Neural crest cell (in vitro differentiated cells): ENCODE measurements around the gene R3HDM4. TPM values are rescaled to one million over a fixed set of nuclear protein-coding genes. Genes with fewer than 3 reads are reported as not detected.
"Not testable (repeated sequence)": the region's sequence is repeated elsewhere in the genome, so short reads cannot be mapped to it uniquely, and the experiment has no call there.

Experiments
- DNase-seq: peaks from one replicate; pipeline ENCODE4 v3.0.0; 2021; ENCODE audit warnings: low read depth, mixed read lengths, low spot score
- H3K27ac Mint-ChIP-seq: one replicate; pipeline ENCODE4 v1.8.0; 2021; ENCODE audit warnings: mild to moderate bottlenecking, mixed read lengths; ENCODE audit not compliant: unreplicated experiment
- H3K27me3 Mint-ChIP-seq: 2 replicates; pipeline ENCODE4 v1.8.0; 2021; ENCODE audit warnings: low read depth, mild to moderate bottlenecking, mixed read lengths
- H3K36me3 Mint-ChIP-seq: 2 replicates; pipeline ENCODE4 v1.8.0; 2021; ENCODE audit warnings: low read depth, mild to moderate bottlenecking, mixed read lengths
- H3K4me1 Mint-ChIP-seq: 2 replicates; pipeline ENCODE4 v1.8.0; 2021; ENCODE audit warnings: mixed read lengths
- H3K4me3 Mint-ChIP-seq: one replicate; pipeline ENCODE4 v1.8.0; 2021; ENCODE audit warnings: mild to moderate bottlenecking, mixed read lengths
- H3K9me3 Mint-ChIP-seq: 2 replicates; pipeline ENCODE4 v1.8.0; 2021; ENCODE audit warnings: mixed read lengths
- total RNA-seq: library from RNA; stranded (reverse); gene quantifications from 2 replicates; pipeline ENCODE4 v1.2.1, GENCODE V29; 2021
- TF ChIP-seq, protein P1 (sequence below): fragments of 200-600 bp; sonication (generic); conservative IDR thresholded peaks from 2 replicates; pipeline ENCODE4 v1.5.0; 2021; ENCODE audit warnings: antibody characterized with exemption, mild to moderate bottlenecking

The R3HDM4 gene
- total RNA-seq, 1 donor from 2014 or later: 50.9 TPM

- no peak for DNase-seq
- no peaks in the 10 kb centered on the region for H3K27me3 Mint-ChIP-seq
- H3K27ac Mint-ChIP-seq: no peak overlapping the region
- H3K9me3 Mint-ChIP-seq: no peaks in the 10 kb centered on the region
- H3K4me1 Mint-ChIP-seq: no peaks in the 10 kb centered on the region
- no peaks in the 10 kb centered on the region for H3K36me3 Mint-ChIP-seq
- TF ChIP-seq, protein P1, sequence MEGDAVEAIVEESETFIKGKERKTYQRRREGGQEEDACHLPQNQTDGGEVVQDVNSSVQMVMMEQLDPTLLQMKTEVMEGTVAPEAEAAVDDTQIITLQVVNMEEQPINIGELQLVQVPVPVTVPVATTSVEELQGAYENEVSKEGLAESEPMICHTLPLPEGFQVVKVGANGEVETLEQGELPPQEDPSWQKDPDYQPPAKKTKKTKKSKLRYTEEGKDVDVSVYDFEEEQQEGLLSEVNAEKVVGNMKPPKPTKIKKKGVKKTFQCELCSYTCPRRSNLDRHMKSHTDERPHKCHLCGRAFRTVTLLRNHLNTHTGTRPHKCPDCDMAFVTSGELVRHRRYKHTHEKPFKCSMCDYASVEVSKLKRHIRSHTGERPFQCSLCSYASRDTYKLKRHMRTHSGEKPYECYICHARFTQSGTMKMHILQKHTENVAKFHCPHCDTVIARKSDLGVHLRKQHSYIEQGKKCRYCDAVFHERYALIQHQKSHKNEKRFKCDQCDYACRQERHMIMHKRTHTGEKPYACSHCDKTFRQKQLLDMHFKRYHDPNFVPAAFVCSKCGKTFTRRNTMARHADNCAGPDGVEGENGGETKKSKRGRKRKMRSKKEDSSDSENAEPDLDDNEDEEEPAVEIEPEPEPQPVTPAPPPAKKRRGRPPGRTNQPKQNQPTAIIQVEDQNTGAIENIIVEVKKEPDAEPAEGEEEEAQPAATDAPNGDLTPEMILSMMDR: no peak
- H3K4me3 Mint-ChIP-seq: no peak overlapping the region
Observed at GRCh38 chr19:884420-885211, 28.4 kb downstream of the R3HDM4 start.

DNA sequence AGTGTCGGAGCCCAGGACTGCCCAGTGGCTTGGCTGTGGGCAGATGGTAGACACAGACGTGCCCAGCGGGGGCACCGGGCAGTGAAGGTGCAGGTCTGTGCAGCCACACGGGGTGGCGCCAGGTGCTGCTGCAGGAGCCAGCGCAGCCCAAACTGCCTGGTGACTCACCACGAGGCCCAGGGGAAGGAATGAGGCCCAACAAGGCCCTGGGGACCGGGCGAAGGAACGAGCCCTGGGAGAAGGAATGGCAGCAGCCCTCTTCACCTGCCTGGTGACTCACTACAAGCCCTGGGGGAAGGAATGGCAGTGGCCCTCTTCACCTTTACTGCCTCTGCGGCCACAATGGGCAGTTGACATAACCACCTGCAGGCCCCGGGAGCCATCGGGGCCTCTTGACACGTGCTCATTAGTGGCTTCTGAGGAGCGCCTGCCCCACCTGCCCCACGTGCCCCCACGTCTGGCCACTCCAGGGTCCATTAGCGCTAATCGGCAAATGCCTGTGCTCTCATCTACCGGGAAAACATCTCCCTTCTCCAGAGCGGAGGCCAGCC is 29.3 kb downstream of the R3HDM4 start:
- H3K27ac Mint-ChIP-seq: no peak overlapping the region
- no peak for DNase-seq
- TF ChIP-seq, protein P1: no peak
- H3K4me3 Mint-ChIP-seq: no peak overlapping the region
- no peaks in the 10 kb centered on the region for H3K36me3 Mint-ChIP-seq
- no peaks in the 10 kb centered on the region for H3K4me1 Mint-ChIP-seq
- no peaks in the 10 kb centered on the region for H3K27me3 Mint-ChIP-seq
- no peaks in the 10 kb centered on the region for H3K9me3 Mint-ChIP-seq

- Mint-ChIP-seq H3K4me1 (no peaks in the 10 kb centered on the region), H3K9me3 (no peaks in the 10 kb centered on the region), H3K27ac (no peak overlapping the region), H3K4me3 (no peak overlapping the region), H3K36me3 (no peaks in the 10 kb centered on the region), H3K27me3 (no peaks in the 10 kb centered on the region)
- TF ChIP-seq, protein P1: no peak
- no peak for DNase-seq
Observed at GRCh38 chr19:882871-883497, 30.0 kb downstream of the R3HDM4 start.

DNA sequence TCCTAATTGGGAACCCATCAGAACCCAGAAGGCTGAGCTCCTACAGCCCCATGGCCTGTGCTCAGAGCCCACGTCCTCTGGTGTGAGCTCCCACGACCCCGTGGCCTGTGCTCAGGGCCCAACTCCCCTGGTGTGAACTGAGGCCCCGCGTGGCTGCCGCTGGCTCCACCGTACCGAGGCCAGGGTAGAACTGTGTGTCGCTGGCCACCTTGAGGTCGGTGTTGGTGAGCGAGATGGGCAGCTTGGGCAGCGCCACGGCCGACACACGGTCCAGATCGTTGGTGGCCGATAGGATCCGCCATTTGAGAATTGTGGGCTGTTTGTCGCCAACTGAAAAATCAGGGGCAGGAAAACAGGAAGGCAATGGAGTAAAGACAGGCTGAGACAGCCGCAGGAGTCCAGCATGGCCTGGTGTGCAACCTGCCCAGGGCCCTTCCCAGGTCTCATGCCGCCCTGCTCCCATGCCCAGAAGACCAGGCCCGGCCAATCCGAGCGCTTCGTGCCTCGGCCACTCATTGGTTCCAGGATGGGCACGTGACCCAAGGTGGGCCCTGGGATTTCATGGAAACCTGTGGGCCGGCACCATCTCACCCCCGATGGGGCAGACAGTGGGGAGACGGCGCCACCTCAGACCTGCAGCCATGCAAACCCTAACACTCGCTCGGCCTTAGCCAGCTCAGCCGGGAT is 31.5 kb downstream of the R3HDM4 start:
- no peaks in the 10 kb centered on the region for H3K27me3 Mint-ChIP-seq
- H3K9me3 Mint-ChIP-seq: no peaks in the 10 kb centered on the region
- TF ChIP-seq, protein P1: no peak
- no peak for DNase-seq
- no peaks in the 10 kb centered on the region for H3K4me1 Mint-ChIP-seq
- H3K27ac Mint-ChIP-seq: no peak overlapping the region
- no peaks in the 10 kb centered on the region for H3K36me3 Mint-ChIP-seq
- H3K4me3 Mint-ChIP-seq: no peak overlapping the region

GRCh38 chr19:879711-880438 is 33.1 kb downstream of the R3HDM4 start:
- Mint-ChIP-seq H3K9me3 (no peaks in the 10 kb centered on the region), H3K36me3 (no peaks in the 10 kb centered on the region), H3K27ac (no peak overlapping the region), H3K4me1 (no peaks in the 10 kb centered on the region), H3K4me3 (no peak overlapping the region), H3K27me3 (no peaks in the 10 kb centered on the region)
- TF ChIP-seq, protein P1: no peak
- DNase-seq: no peak

DNA sequence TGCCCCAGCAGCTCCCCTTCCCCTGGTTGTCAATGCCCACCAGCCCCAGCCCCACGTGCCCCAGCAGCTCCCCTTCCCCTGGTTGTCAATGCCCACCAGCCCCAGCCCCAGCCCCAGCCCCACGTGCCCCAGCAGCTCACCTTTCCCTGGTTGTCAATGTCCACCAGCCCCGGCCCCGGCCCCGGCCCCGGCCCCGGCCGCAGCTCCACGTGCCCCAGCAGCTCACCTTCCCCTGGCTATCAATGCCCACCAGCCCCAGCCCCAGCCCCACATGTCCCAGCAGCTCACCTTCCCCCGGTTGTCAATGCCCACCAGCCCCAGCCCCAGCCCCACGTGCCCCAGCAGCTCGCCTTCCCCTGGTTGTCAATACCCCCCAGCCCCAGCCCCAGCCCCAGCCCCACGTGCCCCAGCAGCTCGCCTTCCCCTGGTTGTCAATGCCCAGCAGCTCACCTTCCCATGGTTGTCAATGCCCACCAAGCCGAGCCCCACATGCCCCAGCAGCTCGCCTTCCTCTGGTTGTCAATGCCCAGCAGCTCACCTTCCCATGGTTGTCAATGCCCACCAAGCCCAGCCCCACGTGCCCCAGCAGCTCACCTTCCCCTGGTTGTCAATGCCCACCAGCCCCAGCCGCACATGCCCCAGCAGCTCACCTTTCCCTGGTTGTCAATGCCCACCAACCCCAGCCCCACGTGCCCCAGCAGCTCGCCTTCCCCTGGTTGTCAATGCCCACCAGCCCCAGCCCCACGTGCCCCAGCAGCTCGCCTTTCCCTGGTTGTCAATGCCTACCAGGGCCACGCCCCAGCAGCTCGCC is 34.1 kb downstream of the R3HDM4 start:
- DNase-seq, H3K4me1 Mint-ChIP-seq, H3K27ac Mint-ChIP-seq, H3K36me3 Mint-ChIP-seq, H3K27me3 Mint-ChIP-seq, H3K9me3 Mint-ChIP-seq, H3K4me3 Mint-ChIP-seq: not testable (repeated sequence)

DNA sequence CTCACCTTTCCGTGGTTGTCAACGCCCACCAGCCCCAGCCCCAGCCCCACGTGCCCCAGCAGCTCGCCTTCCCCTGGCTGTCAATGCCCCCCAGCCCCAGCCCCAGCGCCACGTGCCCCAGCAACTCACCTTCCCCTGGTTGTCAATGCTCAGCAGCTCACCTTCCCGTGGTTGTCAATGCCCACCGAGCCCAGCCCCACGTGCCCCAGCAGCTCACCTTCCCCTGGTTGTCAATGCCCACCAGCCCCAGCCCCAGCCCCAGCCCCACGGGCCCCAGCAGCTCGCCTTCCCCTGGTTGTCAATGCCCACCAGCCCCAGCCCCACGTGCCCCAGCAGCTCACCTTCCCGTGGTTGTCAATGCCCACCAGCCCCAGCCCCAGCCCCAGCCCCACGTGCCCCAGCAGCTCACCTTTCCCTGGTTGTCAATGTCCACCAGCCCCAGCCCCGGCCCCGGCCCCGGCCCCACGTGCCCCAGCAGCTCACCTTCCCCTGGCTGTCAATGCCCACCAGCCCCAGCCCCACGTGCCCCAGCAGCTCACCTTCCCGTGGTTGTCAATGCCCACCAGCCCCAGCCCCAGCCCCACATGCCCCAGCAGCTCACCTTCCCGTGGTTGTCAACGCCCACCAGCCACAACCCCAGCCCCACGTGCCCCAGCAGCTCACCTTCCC is 34.9 kb downstream of the R3HDM4 start:
- H3K27me3 Mint-ChIP-seq, DNase-seq, H3K9me3 Mint-ChIP-seq, H3K4me3 Mint-ChIP-seq, H3K36me3 Mint-ChIP-seq, H3K4me1 Mint-ChIP-seq, H3K27ac Mint-ChIP-seq: not testable (repeated sequence)
